GM12864 (cell line): ENCODE results near the gene PTGR2.
"Not testable (repeated sequence)": the region's sequence is repeated elsewhere in the genome, so short reads cannot be mapped to it uniquely, and the experiment has no call there.

Source experiments
- DNase-seq: peaks from one replicate; pipeline ENCODE4 v3.0.0-alpha.2; 2011; ENCODE audit warnings: low read depth
- H3K4me3 ChIP-seq: 2 replicates; pipeline ENCODE4 v1.5.1; 2011; ENCODE audit warnings: mild to moderate bottlenecking, low read depth, low read length, control low read depth
- TF ChIP-seq, protein P1 (sequence below): IDR thresholded peaks from 2 replicates; pipeline ENCODE4 v1.5.1; 2011; ENCODE audit warnings: low read depth, mild to moderate bottlenecking, moderate library complexity, low read length, control low read depth, inconsistent platforms; ENCODE audit errors: missing control alignments

The PTGR2 gene

DNA sequence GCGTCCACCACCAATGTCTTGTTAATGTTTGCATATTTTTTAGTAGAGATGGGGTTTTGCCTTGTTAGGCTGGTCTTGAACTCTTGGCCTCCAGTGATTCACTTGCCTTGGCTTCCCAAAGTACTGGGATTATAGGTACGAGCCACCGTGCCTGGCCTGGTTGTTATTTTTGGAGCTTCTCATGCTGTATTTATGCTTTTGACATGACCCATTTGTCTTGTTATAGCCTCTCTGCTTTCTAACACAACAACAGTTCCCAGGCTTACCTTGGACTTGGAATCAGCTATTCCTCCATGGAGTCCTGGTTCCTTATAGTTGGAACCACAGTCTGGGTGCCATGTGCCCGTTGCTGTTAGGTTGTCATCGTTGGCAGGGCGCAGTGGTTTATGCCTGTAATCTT lies 64.7 kb downstream of the PTGR2 start:
- TF ChIP-seq, protein P1, sequence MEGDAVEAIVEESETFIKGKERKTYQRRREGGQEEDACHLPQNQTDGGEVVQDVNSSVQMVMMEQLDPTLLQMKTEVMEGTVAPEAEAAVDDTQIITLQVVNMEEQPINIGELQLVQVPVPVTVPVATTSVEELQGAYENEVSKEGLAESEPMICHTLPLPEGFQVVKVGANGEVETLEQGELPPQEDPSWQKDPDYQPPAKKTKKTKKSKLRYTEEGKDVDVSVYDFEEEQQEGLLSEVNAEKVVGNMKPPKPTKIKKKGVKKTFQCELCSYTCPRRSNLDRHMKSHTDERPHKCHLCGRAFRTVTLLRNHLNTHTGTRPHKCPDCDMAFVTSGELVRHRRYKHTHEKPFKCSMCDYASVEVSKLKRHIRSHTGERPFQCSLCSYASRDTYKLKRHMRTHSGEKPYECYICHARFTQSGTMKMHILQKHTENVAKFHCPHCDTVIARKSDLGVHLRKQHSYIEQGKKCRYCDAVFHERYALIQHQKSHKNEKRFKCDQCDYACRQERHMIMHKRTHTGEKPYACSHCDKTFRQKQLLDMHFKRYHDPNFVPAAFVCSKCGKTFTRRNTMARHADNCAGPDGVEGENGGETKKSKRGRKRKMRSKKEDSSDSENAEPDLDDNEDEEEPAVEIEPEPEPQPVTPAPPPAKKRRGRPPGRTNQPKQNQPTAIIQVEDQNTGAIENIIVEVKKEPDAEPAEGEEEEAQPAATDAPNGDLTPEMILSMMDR: no peak
- no peak overlapping the region for H3K4me3 ChIP-seq
- DNase-seq: no peak

- not testable (repeated sequence) for DNase-seq, H3K4me3 ChIP-seq
These were observed 67.8 kb downstream of the PTGR2 start for GRCh38 chr14:73919457-73919856.

- DNase-seq: no peak
- TF ChIP-seq, protein P1: no peak
- H3K4me3 ChIP-seq: no peak overlapping the region
These were observed 72.7 kb downstream of the PTGR2 start for GRCh38 chr14:73924337-73924736.
